Frontal cortex (tissue), 4 donors: ENCODE measurements around the gene SMTNL2. TPM values are rescaled to one million over a fixed set of nuclear protein-coding genes. Genes with fewer than 3 reads are reported as not detected.
A peak's percentile ranks its signal among the peaks of the same experiment; 100 is the strongest.

Source experiments
- DNase-seq, 2 donors: peaks; one replicate each; pipeline ENCODE4 v3.0.0; 2012; ENCODE audit warnings: low spot score in 2 of 2
- FAIRE-seq: peaks from 2 replicates; lab custom pipeline; 2012; peaks lifted over from hg19 to GRCh38; lab: Jason Lieb, UNC
- total RNA-seq: library from RNA; depleted of rRNA; stranded (reverse); fragments of >200 nt; gene quantifications from one replicate; pipeline ENCODE4 v1.2.3, GENCODE V29; 2014
- donor health status: control.
- donor health status: control.
- donor health status: control.

SMTNL2 gene
- total RNA-seq, 1 donor from 2014 or later: 4.1 TPM

DNA sequence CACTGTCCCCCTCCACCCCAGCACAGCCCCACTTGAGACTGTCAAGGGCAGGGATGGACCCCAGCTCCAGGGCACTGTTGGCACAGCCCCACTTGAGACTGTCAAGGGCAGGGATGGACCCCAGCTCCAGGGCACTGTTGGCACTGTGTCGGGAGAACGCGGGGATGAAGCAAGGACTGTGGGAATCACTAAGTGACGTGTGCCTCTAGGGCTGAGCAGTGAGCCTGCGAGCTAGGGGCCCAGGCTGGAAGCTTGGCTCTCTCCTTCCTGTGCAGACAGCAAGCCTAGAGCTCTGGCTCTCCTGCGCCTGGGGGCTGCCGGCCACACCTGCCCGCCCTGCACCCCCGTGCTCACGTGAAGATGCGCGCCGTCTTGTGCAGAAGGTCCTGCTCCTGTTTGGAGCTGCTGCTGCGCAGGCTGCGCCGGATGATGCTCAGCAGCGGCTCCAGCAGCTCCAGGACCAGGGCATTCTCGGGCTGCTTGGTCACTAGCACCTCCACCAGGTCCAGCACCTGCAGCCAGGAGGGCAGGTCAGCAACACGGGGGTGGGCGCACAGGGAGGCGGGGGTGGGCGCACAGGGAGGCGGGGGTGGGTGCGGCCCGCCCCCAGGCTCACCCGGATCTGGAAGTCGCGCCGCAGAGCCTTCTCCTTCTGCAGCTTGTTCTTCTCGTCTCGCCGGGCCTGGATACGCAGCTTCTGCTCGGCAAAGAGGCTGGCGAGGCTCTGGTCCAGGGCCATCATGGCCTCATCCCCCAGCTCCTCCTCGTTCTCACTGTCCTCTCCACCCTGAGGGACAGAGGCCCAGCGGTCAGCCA, 40.0 kb upstream of the SMTNL2 start:
- DNase-seq (no peak), FAIRE-seq (no peak)

DNA sequence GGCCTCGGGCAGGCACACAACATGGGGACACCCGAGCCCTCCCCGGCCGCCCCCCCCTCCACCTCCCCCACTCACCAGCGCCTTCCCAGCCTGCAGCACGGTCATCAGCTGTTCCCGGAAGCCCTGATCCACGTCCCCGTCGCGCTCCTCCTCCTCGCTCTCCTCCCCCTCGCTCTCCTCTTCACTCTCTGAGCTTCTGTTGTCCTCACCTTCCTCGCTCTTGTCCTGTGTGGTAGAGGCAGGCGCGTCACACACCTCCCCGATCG, 39.4 kb upstream of the SMTNL2 start:
- FAIRE-seq (no peak), DNase-seq (no peak)

DNA sequence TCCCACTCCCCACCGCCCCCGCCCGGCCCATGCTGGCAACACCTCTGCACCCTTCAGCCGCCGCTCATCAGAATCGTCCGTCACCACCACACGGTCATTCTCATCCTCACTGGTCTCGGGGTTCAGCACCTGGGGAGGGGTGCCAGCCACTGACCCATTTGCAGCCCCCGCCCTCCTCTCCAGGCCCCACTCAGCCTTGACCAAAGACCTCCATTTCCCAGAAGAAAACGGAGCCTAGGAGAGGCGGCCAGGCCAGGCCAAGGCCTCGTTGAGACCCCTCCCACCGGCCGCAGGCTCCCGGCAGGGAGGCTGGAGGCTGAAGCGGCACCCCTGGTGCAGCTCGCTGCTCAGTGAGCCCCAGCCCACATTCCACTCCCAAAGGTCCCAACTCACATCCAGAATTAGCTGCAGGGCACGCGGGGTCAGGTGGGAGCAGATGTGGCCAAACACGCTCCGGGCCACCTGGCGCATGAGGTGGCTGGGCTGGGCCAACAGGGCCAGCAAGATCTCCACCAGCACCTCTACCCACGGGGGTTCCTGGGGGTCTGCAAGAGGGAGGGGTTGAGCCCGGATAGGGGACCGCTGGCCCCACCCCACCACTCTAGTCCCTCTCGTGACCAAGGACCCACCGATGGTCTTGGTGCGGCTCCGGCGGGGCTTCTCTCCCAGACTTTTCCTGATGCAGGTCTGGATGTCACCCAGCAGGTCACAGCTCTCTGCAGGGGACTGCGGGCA, 38.9 kb upstream of the SMTNL2 start:
- FAIRE-seq: no peak

DNA sequence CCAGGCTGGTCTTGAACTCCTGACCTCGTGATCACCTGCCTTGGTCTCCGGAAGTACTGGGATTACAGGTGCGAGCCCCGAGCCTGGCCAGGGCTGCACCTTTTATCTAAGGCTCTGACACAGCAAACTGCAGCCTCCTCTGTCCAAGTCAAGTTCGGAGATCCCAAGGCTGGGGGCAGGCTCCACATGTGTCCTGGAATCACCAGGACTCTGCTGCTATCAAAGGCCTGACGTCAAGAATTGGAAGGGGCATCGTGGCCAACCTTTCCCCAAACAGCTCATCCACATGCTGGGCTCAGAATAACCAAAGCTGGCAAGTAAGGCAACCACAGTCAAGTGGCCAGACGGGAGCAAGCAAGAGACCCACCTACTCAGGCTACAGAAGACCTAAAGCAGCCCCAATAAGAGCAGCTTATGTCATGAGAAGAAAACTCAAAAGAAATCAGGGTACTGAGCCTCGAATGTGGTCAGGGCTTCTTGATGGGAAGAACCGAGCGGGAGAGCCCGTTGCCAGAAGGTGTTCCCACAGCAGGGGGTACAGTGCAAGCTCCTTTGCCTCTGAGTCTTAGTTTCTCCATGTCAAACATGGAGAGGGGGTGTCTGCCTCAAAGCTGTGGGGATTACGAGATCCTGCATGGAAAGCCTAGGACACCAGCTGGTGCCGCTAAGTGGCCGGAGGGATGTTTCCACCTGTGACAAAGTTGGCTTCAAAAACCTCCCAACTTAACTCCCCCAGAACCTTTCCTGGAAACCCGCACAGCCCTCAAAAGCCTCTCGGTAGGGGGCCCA, 37.0 kb upstream of the SMTNL2 start:
- no peak for DNase-seq
- no peak for FAIRE-seq

More for the DNA sequence above, 38.9 kb upstream of the SMTNL2 start:
- no peak for DNase-seq

DNA sequence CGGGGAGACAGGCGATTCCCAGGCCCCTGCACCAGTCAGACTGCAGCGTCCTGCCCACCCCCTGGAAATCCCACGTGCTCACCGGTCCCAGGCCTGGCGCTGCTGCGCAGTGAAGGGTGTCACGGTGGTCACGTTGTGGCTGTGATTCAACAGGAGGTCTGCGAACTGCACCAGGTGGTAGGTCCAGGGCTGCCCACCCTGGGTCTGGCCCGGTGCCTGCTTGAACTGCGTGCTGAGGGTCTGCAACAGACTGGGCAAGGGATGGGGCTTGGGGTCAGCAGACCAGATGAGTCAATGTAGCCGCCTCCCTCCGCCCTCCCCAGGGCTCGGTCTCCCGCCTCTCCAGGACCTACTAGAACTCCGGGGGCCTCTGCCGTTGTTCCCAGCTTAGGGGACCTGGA, 36.3 kb upstream of the SMTNL2 start:
- DNase-seq (no peak), FAIRE-seq (no peak)

DNA sequence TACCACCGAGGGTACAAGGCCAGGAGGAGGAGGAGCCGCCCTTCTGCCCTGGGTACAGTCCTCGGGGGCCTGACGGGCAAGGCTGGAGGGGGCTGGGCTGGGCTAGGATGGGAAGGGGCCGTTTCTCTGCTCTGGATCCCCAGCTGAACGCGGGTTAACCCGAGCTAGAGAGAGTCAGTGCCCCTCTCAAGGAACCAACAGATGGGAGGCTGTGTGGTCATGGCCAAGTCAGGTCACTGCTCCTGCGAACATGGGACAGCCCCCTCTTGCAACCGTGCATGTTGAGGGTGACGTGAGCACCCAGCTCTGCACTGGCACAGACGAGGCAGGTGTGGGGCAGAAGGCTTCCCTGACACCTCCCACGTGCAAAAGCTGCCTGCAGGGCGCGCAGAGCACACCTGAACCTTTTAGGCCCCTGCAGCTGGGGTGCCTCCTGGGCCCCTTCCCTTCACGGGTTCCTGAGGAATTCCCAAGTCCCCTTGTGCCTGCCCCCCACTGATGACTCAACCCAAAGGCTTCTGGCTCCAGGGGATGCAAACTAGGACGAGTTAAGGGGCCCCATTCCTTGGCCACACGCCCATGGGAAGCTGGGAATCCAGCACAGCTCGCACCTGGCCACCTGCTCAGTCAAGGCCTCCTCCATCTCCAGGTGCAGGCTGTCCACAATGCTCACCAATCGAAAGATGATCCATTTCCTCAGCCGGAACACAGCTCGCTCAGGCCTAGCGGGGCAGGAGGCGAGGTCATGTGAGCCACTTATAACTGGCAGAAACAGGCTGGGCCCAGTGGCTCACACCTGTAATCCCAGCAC, 35.4 kb upstream of the SMTNL2 start:
- DNase-seq: no peak
- FAIRE-seq: no peak

DNA sequence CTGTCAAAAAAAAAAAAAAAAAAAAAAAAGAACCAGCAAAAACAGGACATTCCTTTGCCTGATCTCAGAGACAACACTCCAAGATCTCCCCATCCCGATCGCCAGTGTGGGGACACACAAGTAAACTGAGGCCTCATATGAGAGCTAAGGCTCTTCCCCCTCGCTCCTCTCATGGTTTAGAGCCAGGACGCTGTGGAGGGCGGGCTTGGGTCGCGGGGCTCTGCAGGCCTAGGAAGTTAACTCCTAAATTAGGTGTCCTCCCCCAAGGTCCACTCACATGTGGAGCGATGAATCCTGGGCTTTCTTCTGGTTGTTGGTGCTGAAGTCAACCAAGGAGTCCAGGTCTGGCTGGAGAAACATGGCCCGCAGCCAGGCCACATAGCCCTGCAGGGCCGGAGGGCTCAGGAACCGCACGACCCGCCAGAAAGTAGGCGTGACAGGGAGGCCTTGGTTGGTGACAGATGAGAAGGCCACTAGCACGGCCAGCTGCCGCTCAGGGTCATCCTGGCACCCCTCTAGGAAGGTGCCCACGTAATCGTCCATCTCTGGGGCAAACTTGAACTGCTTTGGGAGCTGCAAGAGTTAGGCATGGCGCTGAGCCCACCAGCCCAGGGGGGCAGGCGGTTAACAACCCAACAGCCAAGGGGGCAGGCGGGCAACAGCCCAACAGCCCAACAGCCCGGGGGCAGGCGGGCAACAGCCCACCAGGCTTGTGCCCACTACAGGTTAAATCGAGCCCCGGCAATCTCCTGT, 34.4 kb upstream of the SMTNL2 start:
- DNase-seq (no peak), FAIRE-seq (no peak)

DNA sequence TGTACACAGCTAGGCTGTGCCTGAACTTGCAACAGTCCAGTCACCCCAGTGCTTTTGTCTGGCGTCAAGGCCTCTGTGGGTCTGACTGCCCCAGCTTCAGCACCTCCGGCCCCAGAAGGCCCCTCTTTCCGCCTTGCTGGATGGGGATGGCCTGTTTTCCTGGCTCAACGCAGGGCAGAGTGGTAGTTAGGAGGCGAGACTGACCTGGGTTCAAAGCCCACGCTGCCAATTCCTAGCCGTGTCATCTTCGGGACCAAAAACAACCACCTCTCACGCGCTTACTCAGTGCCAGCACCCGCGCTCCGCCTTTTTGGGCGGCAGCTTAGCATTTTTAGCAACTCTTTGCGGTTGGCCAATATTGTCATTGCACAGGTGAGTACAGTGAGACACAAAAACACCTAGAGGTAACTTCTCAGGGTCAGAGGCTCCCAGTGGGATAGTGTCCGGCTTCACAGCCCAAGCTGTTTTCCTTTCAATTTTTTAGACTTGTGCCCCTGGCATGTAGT, 33.7 kb upstream of the SMTNL2 start:
- DNase-seq (no peak), FAIRE-seq (no peak)

DNA sequence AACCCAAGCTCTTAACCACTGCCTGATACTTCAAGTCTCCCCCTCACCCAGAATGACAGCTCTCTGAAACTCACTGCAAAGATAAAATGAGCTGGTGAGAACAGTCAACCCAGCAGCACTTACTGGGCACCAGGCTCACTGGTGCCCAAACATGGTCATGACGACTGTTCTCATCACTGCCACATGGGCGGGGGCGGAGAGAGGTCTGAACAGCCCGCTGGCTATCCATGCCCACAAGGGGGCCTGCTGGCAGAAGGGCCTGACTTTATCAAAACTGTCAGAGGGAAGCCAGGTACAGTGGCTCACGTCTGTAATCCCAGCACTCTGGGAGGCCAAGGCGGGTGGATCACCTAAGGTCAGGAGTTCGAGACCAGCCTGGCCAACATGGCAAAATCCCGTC, 33.2 kb upstream of the SMTNL2 start:
- no peak for DNase-seq
- no peak for FAIRE-seq

DNA sequence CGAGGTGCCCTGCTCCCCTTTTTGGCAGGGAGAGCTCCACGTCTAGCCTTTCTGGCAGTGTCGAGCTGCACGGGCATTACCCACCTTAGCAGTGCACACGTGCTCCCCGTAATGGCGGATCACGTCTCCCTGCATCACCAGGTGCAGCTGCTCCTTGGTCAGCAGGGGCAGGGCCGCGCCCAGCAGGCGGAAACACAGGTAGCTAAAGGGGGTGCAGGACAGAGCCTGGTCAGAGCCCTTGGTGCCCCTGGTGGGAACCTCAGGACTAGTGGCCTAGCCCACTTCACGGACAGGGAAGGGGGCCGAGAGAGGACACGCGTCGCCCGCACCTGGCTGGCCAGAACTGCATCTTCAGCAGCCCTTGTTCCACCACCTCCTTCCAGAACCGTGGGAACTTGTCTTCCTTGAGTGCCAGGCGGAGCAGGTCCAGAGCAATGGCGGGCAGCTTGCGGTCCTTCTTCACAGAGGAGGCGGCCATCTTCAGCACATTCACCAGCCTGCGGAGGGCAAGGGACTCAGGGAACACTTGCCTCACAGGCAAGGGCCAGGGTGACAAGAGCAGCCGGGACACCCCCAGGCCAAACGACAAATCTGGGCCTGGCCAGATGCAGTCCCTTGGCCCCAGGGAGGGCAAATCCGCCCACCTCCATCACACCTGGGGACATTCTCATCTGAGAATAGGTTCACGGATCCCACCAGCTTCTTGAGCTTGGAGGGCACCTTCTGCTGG, 32.4 kb upstream of the SMTNL2 start:
- FAIRE-seq (no peak), DNase-seq (no peak)

DNA sequence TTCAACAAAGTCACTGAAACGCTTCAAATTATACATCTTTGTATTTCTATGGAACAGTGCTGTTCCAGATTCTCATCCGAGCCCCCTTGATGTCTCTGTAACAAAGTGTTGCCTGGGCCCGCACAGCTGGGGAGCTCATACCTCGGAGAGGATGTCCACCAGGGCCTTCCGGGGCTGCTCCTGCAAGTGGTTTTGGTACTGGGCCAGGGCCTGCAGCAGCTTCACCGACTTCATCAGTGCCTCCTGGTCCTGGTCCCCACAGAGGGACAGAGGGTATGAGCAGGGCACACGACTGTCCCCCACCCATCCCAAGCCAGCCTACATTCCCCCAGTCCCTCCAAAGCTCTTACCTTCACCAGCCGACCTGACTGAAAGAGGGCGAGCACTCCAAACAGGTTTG, 30.7 kb upstream of the SMTNL2 start:
- FAIRE-seq (no peak), DNase-seq (no peak)

DNA sequence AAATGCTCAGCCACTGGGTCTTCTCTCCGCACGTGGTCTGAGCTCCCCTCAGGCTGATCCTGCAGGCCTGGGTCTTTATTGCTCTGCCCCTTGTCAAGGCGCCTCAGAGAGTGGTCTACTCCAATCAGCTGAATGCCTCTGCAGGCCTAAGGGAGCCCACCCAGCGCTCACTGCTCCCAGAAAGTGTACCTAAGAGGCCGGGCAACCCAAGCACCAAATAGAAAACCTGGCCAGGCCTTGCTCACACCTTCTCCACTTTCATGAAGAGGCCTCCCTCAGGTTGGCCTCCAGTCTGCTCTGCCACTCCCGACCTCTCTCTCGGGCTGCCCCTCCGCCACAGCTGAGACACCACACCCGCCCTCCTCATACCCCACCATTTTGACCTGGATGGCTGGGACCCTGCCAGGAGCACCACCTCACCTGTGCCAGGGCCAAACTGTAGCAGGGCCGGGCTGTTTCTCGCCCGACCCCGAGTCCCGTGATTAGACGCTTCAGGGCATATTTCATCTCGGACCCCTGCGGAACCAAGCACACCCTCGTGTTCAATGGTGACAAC, 29.8 kb upstream of the SMTNL2 start:
- FAIRE-seq: no peak
- DNase-seq: no peak

DNA sequence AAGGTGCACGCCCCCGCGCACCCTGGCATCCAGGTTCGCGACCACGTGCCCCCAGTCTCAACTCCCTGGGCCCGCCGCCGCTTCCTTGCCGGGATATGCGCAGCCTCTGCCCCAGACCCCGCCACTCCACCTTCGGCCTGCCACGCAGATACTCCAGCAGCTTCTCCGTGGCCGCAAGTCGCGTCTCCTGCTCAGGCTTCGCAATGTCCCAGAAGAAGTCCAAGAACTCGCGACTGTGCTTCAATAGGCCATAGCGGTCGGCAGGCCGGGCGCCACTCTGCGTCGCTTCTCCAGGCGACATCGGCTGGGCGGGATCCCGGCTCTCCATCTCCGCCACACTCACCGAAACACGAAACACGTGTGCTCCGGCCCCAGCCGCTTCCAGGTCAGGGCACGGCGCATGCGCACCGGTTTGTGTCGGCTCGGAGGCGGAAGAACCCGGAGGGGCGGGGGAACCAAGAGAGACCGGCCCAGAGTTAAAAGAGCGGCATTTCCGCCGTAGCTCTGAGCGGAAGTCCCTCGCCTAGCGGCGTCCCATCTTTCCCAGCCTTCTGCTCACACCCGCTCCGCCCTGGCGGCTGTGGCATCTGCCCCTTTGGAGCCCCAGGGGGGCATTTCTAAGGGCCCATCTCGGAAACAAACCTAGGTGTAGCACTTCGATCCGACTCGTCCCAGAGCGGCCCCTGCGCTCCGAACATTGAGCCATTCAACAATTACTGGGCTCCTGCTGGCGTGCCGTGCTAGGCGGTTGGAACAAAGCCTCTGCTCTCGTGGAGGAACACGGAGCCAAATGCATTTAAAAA, 29.1 kb upstream of the SMTNL2 start, which contains the start of gene MYBBP1A:
Gene MYBBP1A, minus strand, starts transcription at position 388 of the 803 bp plus-strand sequence. Its CDS starts 60 bp downstream, at position 328.
- no peak for FAIRE-seq
- peak; percentile 95 to 99 for DNase-seq

DNA sequence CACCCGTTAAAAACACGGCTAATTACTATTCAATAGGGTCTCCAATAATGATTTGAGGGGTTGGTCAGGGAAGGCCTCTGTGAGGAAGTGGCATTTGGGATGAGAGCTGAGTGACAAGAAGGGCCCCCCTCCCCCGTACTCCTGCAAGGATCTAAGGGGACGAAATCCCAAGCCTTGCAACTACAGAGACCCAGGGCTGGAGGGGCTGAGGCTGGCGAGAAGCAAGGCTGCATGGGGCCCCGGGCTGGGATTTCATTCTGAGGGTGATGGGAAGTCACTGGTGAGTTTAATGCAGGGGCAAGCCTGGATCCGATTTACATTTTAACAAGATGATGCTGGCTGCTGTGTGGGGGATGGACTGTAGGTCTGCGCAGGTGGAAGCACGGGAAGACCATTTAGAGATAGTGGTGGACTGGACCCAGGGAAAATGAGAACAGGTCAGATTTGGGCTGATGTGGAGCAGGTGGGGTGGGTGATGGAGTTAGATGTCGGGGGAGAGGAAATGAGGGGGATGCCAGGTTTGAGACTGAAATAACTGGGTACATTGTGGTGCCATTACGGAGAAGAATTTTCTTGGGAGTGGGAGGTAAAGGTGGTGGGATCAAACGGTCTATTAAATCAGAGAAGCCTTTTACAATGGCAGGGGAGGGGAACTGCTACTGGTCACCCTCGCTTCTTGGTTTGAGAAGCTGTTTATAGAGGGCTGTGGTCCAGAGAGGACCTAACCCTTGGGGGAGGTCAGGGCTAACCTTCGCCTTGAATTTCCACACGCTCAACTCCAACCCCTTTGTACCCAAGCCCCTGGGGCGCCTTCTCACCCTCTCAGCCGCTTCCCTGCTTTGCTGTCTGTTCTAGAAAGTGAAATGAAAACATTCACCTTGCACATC, 28.2 kb upstream of the SMTNL2 start:
- FAIRE-seq (no peak), DNase-seq (no peak)

DNA sequence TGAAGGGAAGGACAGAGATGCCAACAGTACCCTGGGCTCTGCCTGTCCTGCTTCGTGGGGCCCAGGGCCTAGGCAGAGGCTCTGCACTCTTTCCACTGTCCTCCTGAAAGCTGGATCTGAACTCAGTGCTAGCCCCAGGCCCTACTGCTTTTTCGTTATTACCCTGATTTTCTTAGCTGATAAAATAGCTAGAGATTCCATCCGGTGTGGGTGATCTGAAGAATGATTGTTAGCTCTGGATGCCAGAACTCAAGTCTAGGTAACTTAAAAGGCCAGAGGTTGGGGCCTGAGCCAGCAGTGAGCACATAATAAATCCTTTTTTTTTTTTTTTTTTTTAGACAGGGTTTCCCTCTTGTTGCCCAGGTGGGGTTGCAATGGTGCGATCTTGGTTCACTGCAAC, 27.3 kb upstream of the SMTNL2 start:
- no peak for FAIRE-seq
- DNase-seq: no peak

DNA sequence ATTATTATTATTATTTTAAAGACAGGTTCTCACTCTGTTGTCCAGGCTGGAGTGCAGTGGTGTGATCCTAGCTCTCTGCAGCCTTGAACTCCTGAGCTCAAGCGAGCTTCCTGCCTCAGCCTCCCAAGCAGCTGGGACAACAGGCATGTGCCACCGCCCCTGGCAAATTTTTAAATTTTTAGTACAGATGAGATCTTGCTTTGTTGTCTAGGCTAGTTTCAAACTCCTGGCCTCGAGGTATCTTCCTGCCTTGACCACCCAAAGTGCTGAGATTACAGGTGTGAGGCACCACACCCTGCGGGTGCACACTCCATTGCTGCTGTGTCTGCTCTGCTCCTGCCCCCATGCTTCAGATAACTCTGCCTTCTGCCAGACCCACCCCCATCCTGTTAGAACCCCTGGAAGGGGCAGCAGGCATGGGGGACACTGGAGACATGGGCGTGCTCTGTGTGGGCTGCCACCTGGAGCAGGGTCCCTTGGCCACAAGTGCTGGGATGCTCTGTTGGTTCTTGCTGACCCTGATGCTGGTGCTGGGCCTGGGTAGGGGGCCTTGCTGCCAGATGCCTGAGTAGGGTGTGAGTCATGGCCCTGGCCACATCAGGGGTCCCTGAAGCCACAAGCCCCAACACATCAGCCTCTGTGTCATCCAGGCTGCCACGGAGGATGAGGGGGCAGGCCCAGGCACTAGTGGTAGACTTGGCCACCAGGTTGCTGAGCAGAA, 26.5 kb upstream of the SMTNL2 start:
- DNase-seq: no peak
- no peak for FAIRE-seq
